Caco-2 (cell line): ENCODE measurements around the gene MCFD2. TPM values are rescaled to one million over a fixed set of nuclear protein-coding genes. Genes with fewer than 3 reads are reported as not detected.

Source experiments
- BruUV-seq: library from RNA; stranded (reverse); fragments of 400-500 nt; replicated peaks from 2 replicates; lab custom pipeline; 2021; lab: Mats Ljungman, UMichigan
- CTCF ChIA-PET: fragments of 300-600 bp; sonication (Branson Sonifier 250); formaldehyde crosslinking; loops from one replicate; lab custom pipeline; 2022; ENCODE audit warnings: antibody characterized with exemption; lab: Charles Lee
- POLR2A ChIA-PET: fragments of 300-600 bp; sonication (Branson Sonifier 250); formaldehyde crosslinking; loops from one replicate; lab custom pipeline; 2022; ENCODE audit warnings: antibody characterized with exemption; lab: Charles Lee
- DNase-seq, 2 experiments: peaks; one replicate each; pipeline versions ENCODE4 v3.0.0 to v3.0.0-alpha.2; 2020 to 2022
- H3K27me3 ChIP-seq: replicated peaks from 2 replicates; pipeline ENCODE4 v1.6.0; 2011; ENCODE audit warnings: low read length; ENCODE audit not compliant: control insufficient read depth, insufficient read depth
- H3K36me3 ChIP-seq: 2 replicates; pipeline ENCODE4 v1.5.1; 2011; ENCODE audit warnings: low read length; ENCODE audit not compliant: control insufficient read depth, insufficient read depth
- H3K4me1 ChIP-seq: fragments of 250-450 bp; sonication (Bioruptor Pico); 2 replicates; pipeline ENCODE4 v1.5.1; 2020; ENCODE audit warnings: mild to moderate bottlenecking
- H3K4me3 ChIP-seq: 2 replicates; pipeline ENCODE4 v1.5.1; 2011; ENCODE audit warnings: low read depth, mild to moderate bottlenecking, control low read depth, low read length
- H3K9me3 ChIP-seq: fragments of 250-450 bp; sonication (Bioruptor Pico); 2 replicates; pipeline ENCODE4 v1.5.1; 2020; ENCODE audit warnings: mild to moderate bottlenecking, moderate library complexity
- H3K27ac Mint-ChIP-seq: one replicate; pipeline ENCODE4 v1.8.0; 2022; ENCODE audit warnings: mixed read lengths; ENCODE audit not compliant: unreplicated experiment
- H3K27me3 Mint-ChIP-seq: one replicate; pipeline ENCODE4 v1.8.0; 2022; ENCODE audit warnings: mixed read lengths; ENCODE audit not compliant: insufficient read depth, unreplicated experiment
- H3K36me3 Mint-ChIP-seq: one replicate; pipeline ENCODE4 v1.8.0; 2022; ENCODE audit warnings: mild to moderate bottlenecking, mixed read lengths; ENCODE audit not compliant: insufficient read depth, unreplicated experiment
- H3K4me1 Mint-ChIP-seq: one replicate; pipeline ENCODE4 v1.8.0; 2022; ENCODE audit warnings: low read depth, mixed read lengths; ENCODE audit not compliant: unreplicated experiment
- H3K4me3 Mint-ChIP-seq: one replicate; pipeline ENCODE4 v1.8.0; 2022; ENCODE audit warnings: mild to moderate bottlenecking, moderate library complexity, mixed read lengths; ENCODE audit not compliant: unreplicated experiment
- H3K9me3 Mint-ChIP-seq: one replicate; pipeline ENCODE4 v1.8.0; 2022; ENCODE audit warnings: mixed read lengths; ENCODE audit not compliant: unreplicated experiment
- CTCF ChIP-seq, 2 experiments: fragments of 200-600 bp in 1 of 2; IDR thresholded peaks; 1 replicate in 1 of 2; 2 replicates in 1 of 2; pipeline versions ENCODE4 v1.5.1 to v1.8.0; 2011 to 2022; ENCODE audit warnings: antibody characterized with exemption in 1 of 2, control low read depth in 1 of 2, inconsistent platforms in 1 of 2, low read depth in 1 of 2, low read length in 1 of 2, mild to moderate bottlenecking in 1 of 2, moderate library complexity in 1 of 2; ENCODE audit not compliant: insufficient read depth in 1 of 2, severe bottlenecking in 1 of 2, unreplicated experiment in 1 of 2
- intact Hi-C: fragments of 100-400 bp; cut with micrococcal nuclease; formaldehyde crosslinking; loops from one replicate; pipeline ENCODE4 v1.10.0; 2022; ENCODE audit not compliant: unreplicated experiment
- total RNA-seq: library from RNA; stranded (reverse); gene quantifications from 2 replicates; pipeline ENCODE4 v1.2.3, GENCODE V29; 2022

The MCFD2 gene
- total RNA-seq, 1 experiment from 2014 or later, result 156 TPM

- BruUV-seq, result no TSS peak
- DNase-seq, result no peak
- no peaks in the 10 kb centered on the region for H3K36me3 ChIP-seq
- Mint-ChIP-seq H3K27ac (no peak overlapping the region), H3K4me1 (peaks cover 10% of the 10 kb centered on the region), H3K36me3 (no peaks in the 10 kb centered on the region), H3K9me3 (no peaks in the 10 kb centered on the region), H3K4me3 (no peak overlapping the region), H3K27me3 (no peaks in the 10 kb centered on the region)
- POLR2A ChIA-PET, result no interaction called here
- no peak for TF ChIP-seq CTCF (IDR thresholded peaks at IDR 0.05; ENCODE audit: insufficient read depth in 1 of 2, low read depth in 1 of 2, low read length in 1 of 2, severe bottlenecking in 1 of 2, unreplicated experiment in 1 of 2)
- no peaks in the 10 kb centered on the region for H3K9me3 ChIP-seq
- H3K4me1 ChIP-seq, result peaks cover 14% of the 10 kb centered on the region
- no peaks in the 10 kb centered on the region for H3K27me3 ChIP-seq
- CTCF ChIA-PET, result no interaction called here
- no peak overlapping the region for H3K4me3 ChIP-seq
- intact Hi-C loops, result no loop called here
These were observed 42.6 kb downstream of the MCFD2 start for GRCh38 chr2:46872902-46873603.

DNA sequence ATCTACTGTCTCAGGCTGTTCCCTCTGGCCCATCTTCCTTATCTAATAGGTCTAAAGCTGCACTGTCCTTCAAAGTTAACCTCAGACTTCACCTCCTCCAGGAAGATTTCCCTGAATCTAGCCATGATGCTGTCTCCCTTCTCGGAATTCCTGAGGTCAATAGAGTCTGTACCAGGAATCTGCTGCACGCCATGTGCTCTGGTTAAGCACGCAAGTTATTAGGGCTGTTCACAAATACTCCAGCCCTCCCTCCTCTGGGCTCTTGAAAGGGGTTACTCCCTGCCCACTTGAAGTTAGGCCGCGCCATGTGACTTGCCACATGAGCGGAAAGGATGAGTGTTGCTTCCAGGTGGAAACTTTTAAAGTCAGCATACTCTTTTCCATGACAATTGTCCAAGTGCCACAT, 43.6 kb downstream of the MCFD2 start:
- H3K36me3 Mint-ChIP-seq, result no peaks in the 10 kb centered on the region
- no peaks in the 10 kb centered on the region for H3K27me3 Mint-ChIP-seq
- no peaks in the 10 kb centered on the region for H3K27me3 ChIP-seq
- no peak overlapping the region for H3K27ac Mint-ChIP-seq
- POLR2A ChIA-PET, result no interaction called here
- no peak overlapping the region for H3K4me3 Mint-ChIP-seq
- no peaks in the 10 kb centered on the region for H3K9me3 Mint-ChIP-seq
- no peaks in the 10 kb centered on the region for H3K9me3 ChIP-seq
- no peak overlapping the region for H3K4me3 ChIP-seq
- H3K4me1 ChIP-seq, result peaks cover 11% of the 10 kb centered on the region
- CTCF ChIA-PET, result no interaction called here
- no TSS peak for BruUV-seq
- DNase-seq, result no peak
- no peaks in the 10 kb centered on the region for H3K36me3 ChIP-seq
- TF ChIP-seq CTCF (IDR thresholded peaks at IDR 0.05; ENCODE audit: insufficient read depth in 1 of 2, low read depth in 1 of 2, low read length in 1 of 2, severe bottlenecking in 1 of 2, unreplicated experiment in 1 of 2), result no peak
- intact Hi-C loops, result no loop called here
- peaks cover 10% of the 10 kb centered on the region for H3K4me1 Mint-ChIP-seq

DNA sequence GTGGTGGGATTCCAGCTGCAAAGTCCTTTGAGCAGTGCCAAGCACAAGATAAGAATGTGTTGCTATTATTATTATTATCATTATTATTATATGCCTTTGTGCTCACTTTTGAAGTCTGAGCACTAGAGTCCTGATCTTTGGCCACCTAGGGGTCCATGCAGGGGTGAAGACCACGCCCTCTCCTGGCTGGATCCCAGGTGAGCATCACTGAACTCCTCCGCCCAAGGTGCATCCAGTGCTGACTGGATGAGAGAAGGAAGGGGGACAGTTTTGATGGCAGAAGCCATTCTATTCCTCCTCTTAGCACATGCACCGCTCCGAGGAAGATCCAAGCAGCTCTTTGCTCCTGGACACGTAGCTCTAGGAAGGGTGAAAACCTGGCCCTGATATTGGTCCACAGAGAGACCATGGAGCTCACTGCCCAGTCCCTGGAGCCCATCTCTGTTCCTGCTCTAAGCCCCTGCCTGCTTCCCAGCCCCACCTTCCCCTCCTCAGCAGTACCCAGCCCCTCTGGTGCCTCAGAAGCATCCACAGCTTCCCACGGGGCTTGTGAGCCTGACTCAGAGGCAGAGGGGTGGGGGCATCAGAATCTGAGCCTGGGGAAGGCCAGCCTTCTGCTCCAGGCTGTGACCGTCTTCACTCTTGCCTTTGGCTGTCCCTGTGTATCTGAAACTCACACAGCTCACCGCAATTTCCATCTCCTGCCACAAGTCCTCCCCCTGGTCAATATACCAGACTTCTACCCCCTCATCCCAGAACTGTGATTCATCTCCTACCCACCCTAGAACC, 45.4 kb downstream of the MCFD2 start:
- intact Hi-C loops, result no loop called here
- no peaks in the 10 kb centered on the region for H3K36me3 Mint-ChIP-seq
- DNase-seq, result no peak
- ChIA-PET CTCF (no interaction called here), POLR2A (no interaction called here)
- H3K9me3 Mint-ChIP-seq, result peaks cover 14% of the 10 kb centered on the region
- Histone ChIP-seq H3K4me1 (peaks cover 13% of the 10 kb centered on the region; the same call in 1 of the 2 replicates), H3K4me3 (no peak overlapping the region), H3K36me3 (no peaks in the 10 kb centered on the region), H3K9me3 (no peaks in the 10 kb centered on the region), H3K27me3 (no peaks in the 10 kb centered on the region)
- no peak overlapping the region for H3K4me3 Mint-ChIP-seq
- peaks cover 19% of the 10 kb centered on the region for H3K4me1 Mint-ChIP-seq
- BruUV-seq, result no TSS peak
- no peaks in the 10 kb centered on the region for H3K27me3 Mint-ChIP-seq
- TF ChIP-seq CTCF (IDR thresholded peaks at IDR 0.05; ENCODE audit: insufficient read depth in 1 of 2, low read depth in 1 of 2, low read length in 1 of 2, severe bottlenecking in 1 of 2, unreplicated experiment in 1 of 2), result no peak
- no peak overlapping the region for H3K27ac Mint-ChIP-seq
